ENCODE data around the gene TP53.

The TP53 gene

DNA sequence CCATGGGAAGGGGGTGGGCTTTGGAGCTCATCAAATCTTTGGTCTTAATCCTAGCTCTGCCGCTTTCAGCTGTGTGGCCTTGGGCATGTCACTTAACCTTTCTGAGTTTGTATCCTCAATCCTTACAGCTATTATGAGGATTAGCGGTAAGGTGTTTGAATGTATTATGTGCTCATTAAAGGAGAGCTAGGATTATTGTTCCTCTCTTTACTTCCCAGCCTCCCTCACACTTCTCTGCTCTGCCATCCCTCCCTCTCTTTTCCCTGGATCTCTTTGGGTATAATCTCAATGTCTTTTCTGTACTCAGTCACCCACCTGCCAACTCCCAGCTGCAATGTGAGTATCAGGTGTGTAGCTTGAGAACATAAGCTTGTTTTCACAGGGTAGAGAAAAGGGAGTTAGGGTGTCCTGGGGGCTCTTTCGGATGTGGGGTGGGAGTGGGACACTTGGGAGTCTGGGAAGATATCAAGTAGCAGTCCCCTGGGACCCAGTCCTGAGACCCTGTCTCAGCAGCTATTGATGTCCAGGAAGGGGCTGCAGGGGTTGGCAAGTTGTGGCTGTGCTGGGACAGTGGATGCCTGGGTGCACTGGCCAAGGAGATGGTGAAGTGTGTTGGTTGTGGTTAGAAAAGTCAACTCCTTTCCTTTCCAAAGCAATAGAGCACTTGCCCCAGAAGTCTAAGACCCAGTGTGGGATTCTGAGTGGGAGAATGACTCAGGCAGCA is 19.5 kb upstream of the TP53 start:
- DNase-seq = no peak

DNA sequence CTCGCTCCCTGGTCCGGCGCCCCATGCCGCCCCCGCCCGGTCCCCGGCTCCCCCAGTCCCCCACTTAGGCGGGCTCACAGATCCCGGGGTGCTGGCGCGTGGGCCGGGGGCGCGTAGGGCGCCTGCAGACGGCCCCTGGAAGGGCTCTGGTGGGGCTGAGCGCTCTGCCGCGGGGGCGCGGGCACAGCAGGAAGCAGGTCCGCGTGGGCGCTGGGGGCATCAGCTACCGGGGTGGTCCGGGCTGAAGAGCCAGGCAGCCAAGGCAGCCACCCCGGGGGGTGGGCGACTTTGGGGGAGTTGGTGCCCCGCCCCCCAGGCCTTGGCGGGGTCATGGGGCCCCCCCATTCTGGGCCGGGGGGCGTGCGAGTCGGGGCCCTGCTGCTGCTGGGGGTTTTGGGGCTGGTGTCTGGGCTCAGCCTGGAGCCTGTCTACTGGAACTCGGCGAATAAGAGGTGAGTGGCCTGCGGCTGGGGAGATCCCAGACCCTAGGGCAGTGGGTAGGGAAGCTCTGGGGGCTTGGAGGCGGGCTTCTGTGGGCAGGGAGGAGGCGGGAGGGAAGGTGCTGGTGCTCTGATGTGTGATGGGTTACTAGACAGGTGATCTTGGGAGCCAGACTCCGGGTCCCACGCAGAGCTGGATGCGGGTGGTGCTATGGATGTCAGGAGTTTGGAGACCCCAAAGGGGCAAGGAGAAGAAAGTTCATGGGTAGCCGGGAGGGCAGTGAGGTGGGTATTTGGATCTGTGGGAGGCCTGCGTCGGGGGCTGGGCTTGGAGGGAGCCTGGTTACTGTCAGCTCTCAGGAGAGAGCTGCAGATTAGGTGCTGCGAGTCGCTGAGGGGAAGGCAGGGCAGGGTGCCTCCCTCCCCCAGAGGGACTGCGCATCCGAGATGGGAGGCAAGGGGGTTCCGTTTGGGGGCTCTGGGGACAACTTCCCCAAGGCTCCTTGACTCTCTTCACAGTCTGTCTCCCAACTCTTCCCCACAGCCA is 18.3 kb upstream of the TP53 start:
- DNase-seq = no peak

DNA sequence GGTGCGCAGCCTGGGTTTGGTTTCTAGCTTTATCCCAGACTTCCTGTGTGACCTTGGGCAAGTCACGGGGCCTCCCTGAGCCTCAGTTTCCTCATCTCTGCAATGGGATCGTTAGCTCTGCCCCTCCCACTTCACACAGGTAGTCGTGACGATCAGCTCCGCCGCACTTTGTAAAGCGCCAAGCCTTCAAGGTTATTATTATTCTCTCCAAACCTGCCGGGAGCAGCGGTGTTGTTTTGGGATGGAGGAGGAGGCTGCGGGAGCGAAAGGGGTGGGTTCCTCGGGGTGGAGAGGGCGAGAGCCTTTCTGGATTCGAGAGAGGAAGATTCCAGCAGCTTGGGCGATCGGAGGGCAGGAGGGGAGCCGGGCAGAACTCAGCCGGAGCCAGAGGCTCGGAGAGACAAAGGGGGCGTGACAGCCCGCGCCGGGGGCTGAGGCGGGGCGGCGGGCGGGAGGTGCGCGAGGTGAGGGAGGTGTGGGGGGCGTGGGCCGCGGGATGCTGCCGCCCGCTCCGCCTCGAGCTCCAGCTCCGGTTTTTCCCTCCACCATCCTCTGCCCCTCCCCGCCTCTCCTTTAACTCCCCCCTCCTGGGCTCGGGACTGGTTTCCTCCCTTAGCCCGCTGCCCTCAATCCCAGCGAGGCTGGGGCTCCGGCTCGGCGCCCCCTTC is 17.4 kb upstream of the TP53 start, which contains the start of gene EFNB3:
Gene EFNB3, plus strand, starts transcription at position 602 of the 668 bp plus-strand sequence. CDS start 397 bp downstream, outside the sequence.
- DNase-seq = no peak

DNA sequence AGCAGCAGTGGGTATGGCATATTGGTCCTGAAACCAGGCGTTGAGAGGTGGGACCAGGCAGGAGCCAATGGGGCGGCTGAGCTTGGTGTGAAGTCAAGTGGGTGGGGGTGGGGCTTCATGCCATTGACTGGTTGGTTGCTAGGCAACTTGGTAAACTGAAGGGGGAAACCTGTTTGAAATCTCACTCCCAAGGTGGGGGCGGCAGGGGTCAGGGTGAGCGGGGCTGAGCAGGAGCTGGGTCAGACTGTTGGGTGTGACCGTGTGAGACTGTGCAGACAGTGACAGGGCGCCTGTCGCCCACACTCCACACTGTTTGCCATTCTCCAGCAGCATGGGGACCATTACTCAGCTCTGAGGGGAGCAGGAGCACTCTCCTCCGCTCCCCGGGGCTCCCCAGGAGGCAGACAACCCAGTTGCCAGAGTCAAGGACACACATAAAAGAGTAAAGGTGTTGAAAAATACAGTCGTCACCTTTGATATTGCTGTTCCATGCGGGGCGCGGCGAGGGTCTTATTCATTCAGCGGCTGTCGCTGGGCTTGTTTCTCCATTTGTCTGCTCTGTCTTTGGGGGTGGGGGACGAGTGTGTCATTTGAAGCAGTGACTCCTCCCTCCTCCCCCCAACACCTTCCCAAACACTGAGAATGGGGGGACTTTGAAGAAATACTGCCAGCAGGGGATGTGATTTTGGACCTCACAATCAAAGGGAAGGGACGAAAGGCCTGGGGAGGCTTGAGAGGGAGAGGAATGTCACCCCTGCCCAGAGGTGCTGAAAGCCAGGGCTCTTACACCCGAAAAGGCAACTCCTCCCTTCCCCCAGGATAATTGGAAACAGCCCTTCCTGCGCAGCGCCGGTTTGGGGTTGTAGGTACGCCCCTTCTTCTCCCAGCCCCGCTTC is 16.5 kb upstream of the TP53 start:
- no peak for DNase-seq

DNA sequence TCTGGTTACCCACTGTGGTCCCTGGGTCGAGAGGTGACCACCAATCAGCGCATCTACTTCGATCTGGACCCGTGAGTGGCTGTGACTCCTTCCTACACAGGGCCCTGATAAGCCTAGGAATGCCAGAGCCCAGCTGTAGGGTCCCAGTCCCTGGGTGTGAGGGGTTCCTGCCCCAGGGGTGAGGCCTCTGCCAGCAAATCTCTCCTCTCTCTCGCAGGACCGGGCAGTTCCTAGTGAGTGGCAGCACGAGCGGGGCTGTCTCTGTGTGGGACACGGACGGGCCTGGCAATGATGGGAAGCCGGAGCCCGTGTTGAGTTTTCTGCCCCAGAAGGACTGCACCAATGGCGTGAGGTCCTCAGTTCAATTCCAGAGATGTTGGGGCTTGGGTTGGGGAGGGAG is 15.5 kb upstream of the TP53 start:
- DNase-seq = no peak

DNA sequence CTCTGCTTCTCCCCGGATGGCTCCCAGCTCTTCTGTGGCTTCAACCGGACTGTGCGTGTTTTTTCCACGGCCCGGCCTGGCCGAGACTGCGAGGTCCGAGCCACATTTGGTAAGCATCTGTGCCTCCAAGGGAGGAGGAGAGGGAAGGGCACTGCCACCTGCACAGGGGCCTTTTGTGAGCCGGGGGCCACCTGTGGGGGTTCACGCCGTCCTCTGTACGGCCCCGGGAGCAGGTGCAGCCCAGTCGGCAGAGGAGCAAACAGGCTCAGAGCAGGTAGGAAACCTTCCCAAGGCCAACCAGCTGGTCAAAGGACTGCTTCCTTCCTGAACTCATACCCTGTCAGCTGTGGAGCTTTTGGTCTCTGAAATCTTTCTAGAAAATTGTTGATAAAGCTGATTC is 14.4 kb upstream of the TP53 start:
- DNase-seq = no peak

GRCh38 chr17:7700510-7700909 is 13.2 kb upstream of the TP53 start:
- no peak for DNase-seq

- DNase-seq = no peak
Observed at GRCh38 chr17:7697828-7698588, 10.7 kb upstream of the TP53 start.

DNA sequence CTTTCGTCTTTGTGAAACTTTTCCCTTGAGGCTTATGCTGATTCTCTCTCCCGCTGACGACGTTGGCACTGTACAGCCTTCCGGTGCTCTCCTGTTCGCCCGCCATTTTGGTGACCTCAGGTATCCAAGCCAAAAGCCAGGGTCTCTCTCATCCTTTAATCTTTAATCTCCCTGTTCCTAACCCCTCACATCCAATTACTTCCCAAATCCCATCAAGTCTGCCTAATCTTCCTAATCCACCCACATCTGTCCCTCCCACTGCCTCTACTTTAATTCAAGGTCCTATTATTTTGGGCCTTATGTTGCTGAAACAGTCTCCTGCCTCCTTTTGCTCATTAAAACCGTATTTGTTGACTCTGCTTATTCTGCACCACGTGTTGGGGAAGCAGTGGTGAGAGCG is 8.3 kb upstream of the TP53 start:
- DNase-seq = no peak

DNA sequence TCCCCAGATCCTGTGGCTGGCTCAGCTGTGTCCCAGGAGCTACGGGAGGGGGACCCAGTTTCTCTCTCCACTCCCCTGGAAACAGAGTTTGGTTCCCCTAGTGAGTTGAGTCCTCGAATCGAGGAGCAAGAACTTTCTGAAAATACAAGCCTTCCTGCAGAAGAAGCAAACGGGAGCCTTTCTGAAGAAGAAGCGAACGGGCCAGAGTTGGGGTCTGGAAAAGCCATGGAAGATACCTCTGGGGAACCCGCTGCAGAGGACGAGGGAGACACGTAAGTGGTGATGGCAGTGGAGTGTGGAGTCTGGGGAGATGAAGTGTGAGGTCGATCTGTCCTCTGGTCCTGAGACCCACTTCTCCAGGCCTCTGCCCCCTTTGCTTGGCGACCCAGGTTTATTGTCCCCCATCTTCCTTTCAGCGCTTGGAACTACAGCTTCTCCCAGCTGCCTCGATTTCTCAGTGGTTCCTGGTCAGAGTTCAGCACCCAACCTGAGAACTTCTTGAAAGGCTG is 1.6 kb upstream of the TP53 start:
- no peak for DNase-seq

GRCh38 chr17:7687908-7688807 is 868 bp upstream of the TP53 start, which contains the start of gene WRAP53:
TSS of gene WRAP53 (plus strand) at chr17:7688477. CDS start at chr17:7688649, 172 bp downstream.
- DNase-seq = peak; percentile 97

DNA sequence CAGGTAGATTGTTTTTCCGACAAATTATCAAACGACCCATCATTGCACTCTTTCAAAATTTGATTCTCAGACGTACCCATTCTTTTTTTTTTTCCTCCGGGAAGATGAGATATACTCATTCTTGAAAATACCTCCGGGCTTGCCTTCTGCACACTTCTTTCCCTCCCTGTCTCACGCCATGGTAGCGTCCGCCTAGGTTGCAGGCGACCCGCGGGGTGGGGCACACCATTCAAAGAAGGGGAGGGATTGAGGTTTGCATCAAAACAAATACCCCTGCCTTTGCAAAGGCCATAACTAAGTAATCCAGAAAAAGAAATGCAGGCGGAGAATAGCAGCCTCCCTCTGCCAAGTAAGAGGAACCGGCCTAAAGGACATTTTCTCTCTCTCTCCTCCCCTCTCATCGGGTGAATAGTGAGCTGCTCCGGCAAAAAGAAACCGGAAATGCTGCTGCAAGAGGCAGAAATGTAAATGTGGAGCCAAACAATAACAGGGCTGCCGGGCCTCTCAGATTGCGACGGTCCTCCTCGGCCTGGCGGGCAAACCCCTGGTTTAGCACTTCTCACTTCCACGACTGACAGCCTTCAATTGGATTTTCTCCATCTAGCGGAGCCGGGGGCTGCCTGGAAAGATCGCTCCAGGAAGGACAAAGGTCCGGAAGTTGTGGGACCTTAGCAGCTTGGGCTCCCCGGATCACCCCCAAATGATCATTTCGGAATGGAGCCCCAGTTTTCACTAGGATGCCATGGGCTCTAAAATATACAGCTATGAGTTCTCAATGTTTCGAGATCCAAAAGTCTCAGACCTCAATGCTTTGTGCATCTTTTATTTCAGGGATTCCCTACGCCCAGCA is 843 bp downstream of the TP53 start:
- peak; percentile 85 for DNase-seq

DNA sequence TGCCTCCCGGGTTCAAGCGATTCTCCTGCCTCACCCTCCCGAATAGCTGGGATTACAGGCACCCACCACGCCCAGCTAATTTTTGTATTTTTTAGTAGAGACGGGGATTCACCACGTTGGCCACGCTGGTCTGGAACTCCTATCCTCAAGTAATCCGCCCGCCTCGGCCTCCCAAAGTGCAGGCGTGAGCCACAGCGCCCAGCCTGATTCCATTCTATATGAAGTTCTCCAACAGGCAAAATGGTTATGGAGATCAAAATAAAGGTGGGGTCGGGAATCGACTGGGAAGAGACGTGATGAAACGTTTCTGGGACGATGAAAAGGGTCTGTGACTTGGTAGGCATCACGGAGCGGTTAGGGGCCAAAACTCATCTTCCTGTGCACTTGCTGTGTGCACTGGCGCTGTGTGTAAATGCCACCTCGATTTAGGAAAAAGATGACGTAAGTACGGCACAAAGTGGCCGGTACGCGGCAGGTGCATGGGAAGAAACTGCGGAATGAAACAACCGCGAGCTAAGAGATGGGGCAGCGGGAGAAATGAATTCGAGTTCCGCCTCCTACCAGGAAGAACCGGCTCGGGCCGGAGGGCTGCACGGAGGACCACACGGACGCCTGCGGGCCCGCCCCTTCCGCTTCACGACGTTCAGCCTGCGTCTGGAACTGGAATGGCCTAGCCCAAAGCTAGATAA is 1.6 kb downstream of the TP53 start:
- DNase-seq = peak; percentile 91

- DNase-seq = no peak
Observed at GRCh38 chr17:7684851-7685532, 2.3 kb downstream of the TP53 start.

GRCh38 chr17:7677388-7678067 is 9.8 kb downstream of the TP53 start:
- no peak for DNase-seq

GRCh38 chr17:7676533-7676932 is 10.8 kb downstream of the TP53 start:
- no peak for DNase-seq

- DNase-seq = no peak
Observed at GRCh38 chr17:7674934-7675333, 12.4 kb downstream of the TP53 start.

Data from stimulated activated CD4-positive, alpha-beta T cell treated with anti-CD3 and anti-CD28 coated beads, Interleukin-4, amount 100 ng/mL, for 24 hours (primary cell).